Type B pancreatic cell (in vitro differentiated cells): ENCODE results near the gene RAD51B. TPM values are rescaled to one million over a fixed set of nuclear protein-coding genes. Genes with fewer than 3 reads are reported as not detected.

Experiments used
- DNase-seq: peaks from one replicate; pipeline ENCODE4 v3.0.0; 2021; ENCODE audit warnings: mixed read lengths; ENCODE audit not compliant: unreplicated experiment; ENCODE audit errors: extremely low spot score
- H3K27ac Mint-ChIP-seq: 2 replicates; pipeline ENCODE4 v1.8.0; 2021; ENCODE audit warnings: mild to moderate bottlenecking, mixed read lengths
- H3K27me3 Mint-ChIP-seq: 2 replicates; pipeline ENCODE4 v1.8.0; 2021; ENCODE audit warnings: mixed read lengths
- H3K36me3 Mint-ChIP-seq: 2 replicates; pipeline ENCODE4 v1.8.0; 2021; ENCODE audit warnings: mixed read lengths
- H3K4me1 Mint-ChIP-seq: one replicate; pipeline ENCODE4 v1.8.0; 2021; ENCODE audit warnings: mixed read lengths; ENCODE audit not compliant: unreplicated experiment
- H3K4me3 Mint-ChIP-seq: 2 replicates; pipeline ENCODE4 v1.8.0; 2021; ENCODE audit warnings: mild to moderate bottlenecking, mixed read lengths
- H3K9me3 Mint-ChIP-seq: 2 replicates; pipeline ENCODE4 v1.8.0; 2021; ENCODE audit warnings: mixed read lengths
- total RNA-seq: library from RNA; stranded (reverse); gene quantifications from 2 replicates; pipeline ENCODE4 v1.2.1, GENCODE V29; 2021; ENCODE audit warnings: low replicate concordance
- TF ChIP-seq, protein P1 (sequence below): fragments of 200-600 bp; sonication (generic); conservative IDR thresholded peaks from 2 replicates; pipeline ENCODE4 v1.5.0; 2021; ENCODE audit warnings: antibody characterized with exemption, mild to moderate bottlenecking

The RAD51B gene
- total RNA-seq, 1 donor from 2014 or later: 27.3 TPM

DNA sequence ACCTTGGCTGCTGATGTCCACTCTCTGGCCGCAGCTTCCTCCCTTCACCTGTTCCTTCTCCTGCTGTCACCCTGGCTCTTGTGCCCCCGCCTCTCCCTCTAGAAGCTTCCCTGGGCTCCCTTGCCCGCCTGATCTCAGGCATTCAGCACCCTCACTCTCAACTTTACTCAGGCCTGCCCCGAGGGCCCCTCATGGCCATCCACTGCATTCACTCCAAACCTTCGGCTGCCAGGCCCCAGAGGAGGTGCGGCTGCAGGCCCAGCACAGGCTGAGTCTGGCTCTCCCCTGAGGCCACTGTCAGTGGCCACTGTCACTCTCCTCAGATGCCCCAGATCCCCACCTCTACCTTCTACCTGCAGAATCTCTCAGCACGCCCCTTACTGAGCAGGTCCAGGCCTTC is 789.4 kb downstream of the RAD51B start:
- TF ChIP-seq, protein P1, sequence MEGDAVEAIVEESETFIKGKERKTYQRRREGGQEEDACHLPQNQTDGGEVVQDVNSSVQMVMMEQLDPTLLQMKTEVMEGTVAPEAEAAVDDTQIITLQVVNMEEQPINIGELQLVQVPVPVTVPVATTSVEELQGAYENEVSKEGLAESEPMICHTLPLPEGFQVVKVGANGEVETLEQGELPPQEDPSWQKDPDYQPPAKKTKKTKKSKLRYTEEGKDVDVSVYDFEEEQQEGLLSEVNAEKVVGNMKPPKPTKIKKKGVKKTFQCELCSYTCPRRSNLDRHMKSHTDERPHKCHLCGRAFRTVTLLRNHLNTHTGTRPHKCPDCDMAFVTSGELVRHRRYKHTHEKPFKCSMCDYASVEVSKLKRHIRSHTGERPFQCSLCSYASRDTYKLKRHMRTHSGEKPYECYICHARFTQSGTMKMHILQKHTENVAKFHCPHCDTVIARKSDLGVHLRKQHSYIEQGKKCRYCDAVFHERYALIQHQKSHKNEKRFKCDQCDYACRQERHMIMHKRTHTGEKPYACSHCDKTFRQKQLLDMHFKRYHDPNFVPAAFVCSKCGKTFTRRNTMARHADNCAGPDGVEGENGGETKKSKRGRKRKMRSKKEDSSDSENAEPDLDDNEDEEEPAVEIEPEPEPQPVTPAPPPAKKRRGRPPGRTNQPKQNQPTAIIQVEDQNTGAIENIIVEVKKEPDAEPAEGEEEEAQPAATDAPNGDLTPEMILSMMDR: no peak
- Mint-ChIP-seq H3K4me3 (no peak overlapping the region), H3K36me3 (peaks cover 6% of the 10 kb centered on the region), H3K27me3 (no peaks in the 10 kb centered on the region), H3K9me3 (peaks cover 5% of the 10 kb centered on the region), H3K27ac (no peak overlapping the region), H3K4me1 (peaks cover 33% of the 10 kb centered on the region)
- no peak for DNase-seq

DNA sequence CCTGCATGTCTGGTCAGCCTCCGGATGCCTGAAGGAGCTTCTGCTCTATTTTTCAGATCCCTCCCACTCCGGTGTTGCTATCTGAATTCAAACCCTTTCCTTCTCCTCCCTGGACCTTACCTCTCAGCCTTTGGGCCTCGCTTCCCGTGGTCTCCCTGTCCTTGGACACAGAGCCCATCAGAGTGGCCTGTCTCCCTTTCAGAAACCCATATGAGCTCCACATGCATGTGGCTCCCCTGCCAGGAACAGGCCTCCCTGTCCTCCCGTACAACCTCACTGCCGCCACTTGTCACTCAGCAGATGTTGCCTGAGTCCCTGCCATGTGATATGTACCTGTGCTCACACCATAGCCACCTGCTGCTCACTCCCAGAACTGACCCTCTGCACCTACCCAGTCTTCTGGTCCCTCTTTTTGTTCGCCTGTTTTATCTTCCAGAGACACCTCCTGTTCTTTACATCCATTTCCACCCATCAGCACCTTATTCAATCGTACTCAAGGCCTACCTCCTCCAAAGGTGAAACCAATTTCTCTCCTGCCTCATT is 790.7 kb downstream of the RAD51B start:
- TF ChIP-seq, protein P1: no peak
- no peak for DNase-seq
- Mint-ChIP-seq H3K4me3 (no peak overlapping the region), H3K4me1 (peaks cover 30% of the 10 kb centered on the region), H3K27me3 (no peaks in the 10 kb centered on the region), H3K27ac (no peak overlapping the region), H3K9me3 (peaks cover 9% of the 10 kb centered on the region), H3K36me3 (peaks cover 12% of the 10 kb centered on the region)

DNA sequence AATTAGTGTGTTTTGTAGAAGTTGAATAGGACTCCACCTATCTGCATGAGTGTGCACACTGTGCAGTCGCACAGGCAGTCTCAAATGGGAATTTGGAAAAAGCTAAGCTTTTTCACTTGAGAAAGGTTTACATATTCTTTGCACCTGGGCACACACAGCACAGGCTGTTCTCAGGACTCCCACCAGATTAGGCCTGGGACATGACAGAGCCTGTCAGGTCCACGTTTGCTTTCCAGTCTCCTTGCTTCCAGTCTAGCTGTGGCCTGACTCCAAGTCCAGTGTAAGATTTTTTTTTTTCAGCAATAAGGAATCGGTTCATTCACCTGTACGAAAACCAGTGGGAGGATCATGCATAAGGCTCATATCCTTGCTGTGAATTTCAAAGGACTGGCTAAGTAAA is 792.0 kb downstream of the RAD51B start:
- H3K27ac Mint-ChIP-seq: peak overlapping the region; percentile 1
- peaks cover 14% of the 10 kb centered on the region for H3K36me3 Mint-ChIP-seq
- no peak overlapping the region for H3K4me3 Mint-ChIP-seq

DNA sequence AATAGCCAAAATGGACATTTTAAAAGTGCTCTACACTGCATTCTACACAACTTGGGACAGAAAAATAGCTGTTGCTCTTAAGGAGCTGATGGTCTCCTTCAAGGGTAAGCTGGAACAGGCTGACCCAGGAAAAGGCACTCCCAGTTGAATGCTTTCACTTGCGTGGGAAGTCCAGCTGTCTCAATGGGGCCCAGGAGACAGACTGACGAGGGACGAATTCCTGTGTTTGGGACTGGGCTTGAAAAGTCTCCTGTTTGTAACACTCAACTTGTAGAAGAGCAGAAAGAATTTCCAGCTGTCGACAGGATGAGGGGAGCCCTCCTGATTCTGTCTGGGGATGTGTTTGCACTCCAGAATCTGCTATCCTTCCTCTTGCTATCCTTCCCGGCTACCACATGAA is 792.5 kb downstream of the RAD51B start:
- Mint-ChIP-seq H3K4me1 (peaks cover 13% of the 10 kb centered on the region), H3K27me3 (no peaks in the 10 kb centered on the region), H3K4me3 (no peak overlapping the region), H3K9me3 (peaks cover 23% of the 10 kb centered on the region), H3K27ac (peak overlapping the region; percentile 1), H3K36me3 (peaks cover 19% of the 10 kb centered on the region)
- no peak for DNase-seq
- TF ChIP-seq, protein P1: no peak

More for the DNA sequence above, 792.0 kb downstream of the RAD51B start:
- Mint-ChIP-seq H3K27me3 (no peaks in the 10 kb centered on the region), H3K9me3 (peaks cover 18% of the 10 kb centered on the region), H3K4me1 (peaks cover 17% of the 10 kb centered on the region)
- no peak for DNase-seq
- TF ChIP-seq, protein P1: no peak

DNA sequence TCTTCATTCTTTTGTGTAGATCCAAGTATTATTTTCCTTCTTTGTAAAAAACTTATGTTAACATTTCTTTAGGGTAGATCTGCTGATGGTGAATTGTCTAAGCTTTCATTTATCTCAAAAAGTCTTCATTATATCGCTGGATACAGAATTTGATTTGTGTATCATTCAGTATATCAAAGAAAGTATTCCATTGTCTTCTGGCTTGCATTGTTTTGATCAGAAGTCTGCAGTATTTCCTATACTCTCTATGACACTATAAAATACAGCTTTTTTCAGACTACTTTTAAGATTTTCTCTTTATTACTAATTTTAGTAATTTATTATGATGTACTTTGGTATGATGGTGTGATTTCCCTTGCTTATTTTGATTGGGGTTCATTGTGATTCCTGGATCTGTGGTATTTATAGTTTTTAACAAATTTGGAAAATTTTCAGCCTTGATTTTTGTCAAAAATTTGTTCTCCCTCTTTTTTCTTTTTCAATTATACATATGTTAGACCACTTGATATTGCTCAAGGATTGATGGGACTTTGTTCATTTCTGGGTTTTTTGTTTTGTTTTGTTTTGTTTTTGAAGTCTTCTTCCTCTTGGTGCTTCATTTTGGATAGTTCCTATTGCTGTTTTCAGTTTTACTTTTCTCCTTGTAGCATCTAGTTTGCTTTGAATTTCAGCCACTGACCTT is 796.8 kb downstream of the RAD51B start:
- TF ChIP-seq, protein P1: no peak
- Mint-ChIP-seq H3K27me3 (no peaks in the 10 kb centered on the region), H3K4me1 (peaks cover 5% of the 10 kb centered on the region), H3K9me3 (peaks cover 27% of the 10 kb centered on the region), H3K36me3 (peaks cover 42% of the 10 kb centered on the region), H3K27ac (no peak overlapping the region), H3K4me3 (no peak overlapping the region)
- DNase-seq: no peak
